DOHH2 (cell line): ENCODE results near the gene PNPLA2.

Experiments used
- H3F3A ChIP-seq: fragments of 200-600 bp; sonication (generic), shearing (Covaris generic); 2 replicates; pipeline ENCODE4 v1.6.0; 2016; ENCODE audit warnings: antibody characterized with exemption, mild to moderate bottlenecking; ENCODE audit not compliant: control insufficient read depth, insufficient read depth
- H3K27ac ChIP-seq: fragments of 200-600 bp; sonication (generic); 2 replicates; pipeline ENCODE4 v1.5.1; 2014; ENCODE audit warnings: low read depth, mild to moderate bottlenecking, low read length, moderate library complexity
- H3K27me3 ChIP-seq: fragments of 200-600 bp; sonication (generic); 2 replicates; pipeline ENCODE4 v1.6.1; 2014; ENCODE audit warnings: mild to moderate bottlenecking, low read length, mixed read lengths; ENCODE audit not compliant: control insufficient read depth
- H3K36me3 ChIP-seq: fragments of 200-600 bp; sonication (generic); 2 replicates; pipeline ENCODE4 v1.6.1; 2014; ENCODE audit warnings: mild to moderate bottlenecking, low read length, moderate library complexity, mixed read lengths; ENCODE audit not compliant: control insufficient read depth
- H3K4me1 ChIP-seq: fragments of 200-600 bp; sonication (generic); 2 replicates; pipeline ENCODE4 v1.6.1; 2014; ENCODE audit warnings: mild to moderate bottlenecking, low read length, mixed read lengths; ENCODE audit not compliant: control insufficient read depth
- H3K4me2 ChIP-seq: fragments of 200-600 bp; sonication (generic); 2 replicates; pipeline ENCODE4 v1.6.0; 2014; ENCODE audit warnings: mild to moderate bottlenecking, low read length, moderate library complexity
- H3K4me3 ChIP-seq: fragments of 200-600 bp; sonication (generic); 2 replicates; pipeline ENCODE4 v1.5.1; 2014; ENCODE audit warnings: mild to moderate bottlenecking, low read length, mixed read lengths
- H3K79me2 ChIP-seq: fragments of 200-600 bp; sonication (generic); 2 replicates; pipeline ENCODE4 v1.6.1; 2014; ENCODE audit warnings: mild to moderate bottlenecking, low read length, mixed read lengths; ENCODE audit not compliant: control insufficient read depth
- H3K9me2 ChIP-seq: fragments of 200-600 bp; sonication (generic); replicated peaks from 2 replicates; pipeline ENCODE4 v1.6.1; 2014; ENCODE audit warnings: mild to moderate bottlenecking, low read length, mixed read lengths; ENCODE audit not compliant: control insufficient read depth
- H3K9me3 ChIP-seq: fragments of 200-600 bp; sonication (generic); 2 replicates; pipeline ENCODE4 v1.6.1; 2014; ENCODE audit warnings: antibody characterized with exemption, low read length, mixed read lengths; ENCODE audit not compliant: control insufficient read depth, insufficient read depth
- H4K20me1 ChIP-seq: fragments of 200-600 bp; sonication (generic); 2 replicates; pipeline ENCODE4 v1.6.0; 2014; ENCODE audit warnings: low read depth, mild to moderate bottlenecking, antibody characterized with exemption, low read length, moderate library complexity; ENCODE audit not compliant: control insufficient read depth, insufficient read depth
- EZH2phosphoT487 ChIP-seq: fragments of 200-600 bp; sonication (generic); IDR thresholded peaks from 2 replicates; pipeline ENCODE4 v1.6.1; 2017; ENCODE audit warnings: borderline replicate concordance, mild to moderate bottlenecking, antibody characterized with exemption, low read length, moderate library complexity, mixed read lengths
- TF ChIP-seq, protein P1 (sequence below): fragments of 200-600 bp; sonication (generic); IDR thresholded peaks from one replicate; pipeline ENCODE4 v1.5.1; 2014; ENCODE audit warnings: antibody characterized with exemption, mild to moderate bottlenecking, low read depth, low read length; ENCODE audit not compliant: poor library complexity, severe bottlenecking

The PNPLA2 gene

DNA sequence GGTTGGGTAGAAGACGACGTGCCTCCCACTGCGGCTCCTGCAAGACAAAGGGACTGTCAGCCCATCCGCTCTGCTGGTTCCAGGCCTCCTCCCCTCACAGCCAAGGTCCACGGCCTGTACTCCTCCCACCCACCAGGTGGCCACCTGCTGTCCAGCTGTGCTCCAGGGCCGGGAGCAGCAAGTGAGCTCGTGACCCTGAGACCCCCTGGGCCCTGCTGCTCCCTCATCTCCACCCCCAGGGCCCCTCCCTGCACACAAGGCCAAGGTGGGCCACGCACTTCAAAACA is 51.4 kb downstream of the PNPLA2 start:
- Histone ChIP-seq H3K9me3 (no peaks in the 10 kb centered on the region), H3K4me1 (no peaks in the 10 kb centered on the region), H3K79me2 (no peaks in the 10 kb centered on the region), H3F3A (no peaks in the 10 kb centered on the region), H3K27me3 (no peaks in the 10 kb centered on the region), H3K27ac (no peak overlapping the region), H4K20me1 (no peaks in the 10 kb centered on the region; the same call in 1 of the 2 replicates), H3K36me3 (no peaks in the 10 kb centered on the region), H3K9me2 (no peaks in the 10 kb centered on the region), H3K4me2 (no peak overlapping the region), H3K4me3 (no peak overlapping the region)
- TF ChIP-seq EZH2phosphoT487: no peak
- TF ChIP-seq, protein P1, sequence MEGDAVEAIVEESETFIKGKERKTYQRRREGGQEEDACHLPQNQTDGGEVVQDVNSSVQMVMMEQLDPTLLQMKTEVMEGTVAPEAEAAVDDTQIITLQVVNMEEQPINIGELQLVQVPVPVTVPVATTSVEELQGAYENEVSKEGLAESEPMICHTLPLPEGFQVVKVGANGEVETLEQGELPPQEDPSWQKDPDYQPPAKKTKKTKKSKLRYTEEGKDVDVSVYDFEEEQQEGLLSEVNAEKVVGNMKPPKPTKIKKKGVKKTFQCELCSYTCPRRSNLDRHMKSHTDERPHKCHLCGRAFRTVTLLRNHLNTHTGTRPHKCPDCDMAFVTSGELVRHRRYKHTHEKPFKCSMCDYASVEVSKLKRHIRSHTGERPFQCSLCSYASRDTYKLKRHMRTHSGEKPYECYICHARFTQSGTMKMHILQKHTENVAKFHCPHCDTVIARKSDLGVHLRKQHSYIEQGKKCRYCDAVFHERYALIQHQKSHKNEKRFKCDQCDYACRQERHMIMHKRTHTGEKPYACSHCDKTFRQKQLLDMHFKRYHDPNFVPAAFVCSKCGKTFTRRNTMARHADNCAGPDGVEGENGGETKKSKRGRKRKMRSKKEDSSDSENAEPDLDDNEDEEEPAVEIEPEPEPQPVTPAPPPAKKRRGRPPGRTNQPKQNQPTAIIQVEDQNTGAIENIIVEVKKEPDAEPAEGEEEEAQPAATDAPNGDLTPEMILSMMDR: no peak

DNA sequence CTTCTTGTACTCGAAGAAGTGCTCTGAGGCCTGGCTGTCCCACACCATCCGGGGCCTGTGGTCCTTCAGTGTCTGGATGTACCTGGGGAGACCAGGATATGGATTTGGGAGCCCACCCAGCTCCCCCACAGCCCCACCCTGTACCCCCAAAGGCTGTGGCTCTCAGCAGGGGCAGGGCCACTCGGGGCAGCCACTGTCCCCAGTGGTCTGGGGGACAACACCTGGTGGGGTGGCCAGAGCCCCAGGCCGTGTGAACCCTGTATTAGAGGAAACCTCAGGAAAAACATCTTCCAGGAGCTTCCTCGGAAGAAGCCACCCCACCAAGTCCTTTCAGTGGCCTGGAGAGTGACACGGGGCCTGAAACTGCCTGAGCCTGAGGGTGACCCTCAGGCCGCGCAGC is 51.7 kb downstream of the PNPLA2 start:
- Histone ChIP-seq H3K4me3 (no peak overlapping the region), H4K20me1 (no peaks in the 10 kb centered on the region; the same call in 1 of the 2 replicates), H3F3A (no peaks in the 10 kb centered on the region), H3K9me3 (no peaks in the 10 kb centered on the region), H3K36me3 (no peaks in the 10 kb centered on the region), H3K4me1 (no peaks in the 10 kb centered on the region), H3K9me2 (no peaks in the 10 kb centered on the region), H3K27ac (no peak overlapping the region), H3K27me3 (no peaks in the 10 kb centered on the region), H3K4me2 (no peak overlapping the region), H3K79me2 (no peaks in the 10 kb centered on the region)
- no peak for TF ChIP-seq EZH2phosphoT487
- TF ChIP-seq, protein P1: no peak

DNA sequence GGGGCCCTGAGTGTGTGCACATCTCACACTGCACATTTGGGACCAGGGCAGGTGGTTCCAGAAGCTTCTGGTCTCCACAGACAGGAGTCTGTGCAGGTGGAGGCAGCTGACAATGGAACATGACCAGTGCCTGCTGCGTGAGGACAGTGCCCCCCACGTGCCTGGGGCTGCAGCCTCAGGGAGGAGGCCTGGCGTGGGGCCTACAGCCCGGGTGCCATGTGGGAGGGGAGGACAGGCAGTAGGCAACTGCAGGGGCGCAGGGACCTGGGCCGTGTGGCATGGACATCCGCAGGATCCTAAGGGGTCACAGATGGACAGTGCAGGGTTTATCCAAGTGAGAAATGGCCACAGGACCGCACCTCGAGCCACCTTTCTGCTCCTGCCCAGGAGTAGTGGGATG is 52.8 kb downstream of the PNPLA2 start:
- Histone ChIP-seq H3K79me2 (no peaks in the 10 kb centered on the region), H3K27me3 (no peaks in the 10 kb centered on the region), H3K4me1 (no peaks in the 10 kb centered on the region), H3K4me2 (no peak overlapping the region), H3K4me3 (no peak overlapping the region), H3K36me3 (no peaks in the 10 kb centered on the region), H3K27ac (no peak overlapping the region), H4K20me1 (no peaks in the 10 kb centered on the region; the same call in 1 of the 2 replicates), H3K9me2 (no peaks in the 10 kb centered on the region), H3K9me3 (no peaks in the 10 kb centered on the region), H3F3A (no peaks in the 10 kb centered on the region)
- TF ChIP-seq, protein P1: no peak
- TF ChIP-seq EZH2phosphoT487: no peak

DNA sequence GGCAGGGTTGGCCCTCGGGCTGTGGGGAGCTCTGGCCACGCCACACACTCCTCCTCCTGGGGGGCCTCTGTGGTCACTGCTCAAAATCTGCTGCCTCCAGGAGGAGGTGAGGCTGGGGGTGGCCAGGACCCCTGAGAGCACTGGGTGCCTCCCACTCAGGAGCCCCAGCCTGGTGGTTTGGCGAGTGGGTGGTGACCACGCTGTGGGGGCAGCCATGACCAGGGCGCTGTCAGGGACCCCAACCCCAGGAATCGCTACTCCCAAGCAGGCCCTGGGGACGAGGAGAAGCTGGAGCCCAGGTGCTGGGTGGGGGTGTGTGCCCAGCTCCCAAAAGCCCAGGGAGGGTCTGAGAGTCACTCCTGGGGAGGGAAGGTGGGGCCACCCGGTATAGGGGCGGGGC is 54.1 kb downstream of the PNPLA2 start:
- Histone ChIP-seq H3K27me3 (no peaks in the 10 kb centered on the region), H3K36me3 (no peaks in the 10 kb centered on the region), H3K9me2 (no peaks in the 10 kb centered on the region), H3K4me2 (no peak overlapping the region), H4K20me1 (no peaks in the 10 kb centered on the region; the same call in 1 of the 2 replicates), H3K79me2 (no peaks in the 10 kb centered on the region), H3K9me3 (no peaks in the 10 kb centered on the region), H3K27ac (no peak overlapping the region), H3F3A (0 out of 2 replicates have a peak, but pooled peaks cover 2% of the 10 kb centered on the region), H3K4me1 (no peaks in the 10 kb centered on the region), H3K4me3 (no peak overlapping the region)
- TF ChIP-seq EZH2phosphoT487: no peak
- TF ChIP-seq, protein P1: no peak
